ENCODE data around the gene ZNF486. TPM values are rescaled to one million over a fixed set of nuclear protein-coding genes. Genes with fewer than 3 reads are reported as not detected.
"Not testable (repeated sequence)": the region's sequence is repeated elsewhere in the genome, so short reads cannot be mapped to it uniquely, and the experiment has no call there.

ZNF486 gene
- total RNA-seq = 10 to 100 TPM; 15.5 to 16.1 TPM

GRCh38 chr19:20167020-20167644 is at the start of gene ZNF486:
Gene ZNF486, plus strand, starts transcription at chr19:20167214. Its CDS starts 117 bp downstream, at chr19:20167331.
- Mint-ChIP-seq H3K4me3 (peak within 1 kb of the TSS; percentile 99), H3K27me3 (no peaks in the 10 kb centered on the region), H3K4me1 (peaks cover 21% of the 10 kb centered on the region), H3K27ac (peak within 1 kb of the TSS; percentile 97), H3K36me3 (peaks cover 68% of the 10 kb centered on the region), H3K9me3 (peaks cover 35% of the 10 kb centered on the region)
- POLR2A ChIA-PET = interaction anchor here (0.5 to 2.8 kb wide), 22 partner anchors 14 to 915 kb away, joined by 3 to 32 read pairs (median 4); partner anchors contain the start of genes ZNF101, ZNF253, ZNF430 and ZNF506
- ATAC-seq (ENCODE audit: low read depth) = peak; percentile 94
- DNase-seq = peak; percentile 89

DNA sequence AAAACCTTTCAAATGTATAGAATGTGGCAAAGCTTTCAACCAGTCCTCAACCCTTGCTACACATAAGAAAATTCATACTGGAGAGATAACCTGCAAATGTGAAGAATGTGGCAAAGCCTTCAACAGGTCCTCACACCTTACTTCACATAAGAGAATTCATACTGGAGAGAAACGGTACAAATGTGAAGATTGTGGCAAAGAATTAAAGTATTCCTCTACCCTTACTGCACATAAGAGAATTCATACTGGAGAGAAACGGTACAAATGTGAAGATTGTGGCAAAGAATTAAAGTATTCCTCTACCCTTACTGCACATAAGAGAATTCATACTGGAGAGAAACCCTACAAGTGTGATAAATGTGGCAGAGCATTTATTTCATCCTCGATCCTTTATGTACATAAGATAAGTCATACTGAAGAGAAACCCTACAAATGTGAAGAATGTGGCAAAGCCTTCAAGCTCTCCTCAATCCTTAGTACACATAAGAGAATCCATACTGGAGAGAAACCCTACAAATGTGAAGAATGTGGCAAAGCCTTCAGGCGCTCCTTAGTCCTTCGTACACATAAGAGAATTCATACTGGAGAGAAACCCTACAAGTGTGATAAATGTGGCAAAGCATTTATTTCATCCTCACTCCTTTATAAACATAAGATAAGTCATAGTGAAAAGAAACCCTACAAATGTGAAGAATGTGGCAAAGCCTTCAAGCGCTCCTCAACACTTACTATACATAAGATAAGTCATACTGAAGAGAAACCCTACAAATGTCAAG is 48.8 kb upstream of the ZNF486 start:
- H3K27me3 Mint-ChIP-seq; H3K4me1 Mint-ChIP-seq; ATAC-seq (ENCODE audit: low read depth); H3K4me3 Mint-ChIP-seq; POLR2A ChIA-PET; DNase-seq; H3K27ac Mint-ChIP-seq: not testable (repeated sequence)
- peaks cover 33% of the 10 kb centered on the region for H3K9me3 Mint-ChIP-seq
- H3K36me3 Mint-ChIP-seq = peaks cover 72% of the 10 kb centered on the region

GRCh38 chr19:20124879-20125278 is 42.1 kb upstream of the ZNF486 start:
- Mint-ChIP-seq H3K9me3 (peaks cover 35% of the 10 kb centered on the region), H3K4me1 (no peaks in the 10 kb centered on the region), H3K36me3 (peaks cover 72% of the 10 kb centered on the region), H3K4me3 (no peak overlapping the region), H3K27me3 (no peaks in the 10 kb centered on the region), H3K27ac (no peak overlapping the region)
- ATAC-seq (ENCODE audit: low read depth) (no peak), DNase-seq (no peak)
- POLR2A ChIA-PET = no interaction called here

- POLR2A ChIA-PET; H3K4me3 Mint-ChIP-seq; H3K4me1 Mint-ChIP-seq; H3K27me3 Mint-ChIP-seq; ATAC-seq (ENCODE audit: low read depth); DNase-seq; H3K27ac Mint-ChIP-seq: not testable (repeated sequence)
- H3K36me3 Mint-ChIP-seq = peaks cover 35% of the 10 kb centered on the region
- H3K9me3 Mint-ChIP-seq = peaks cover 22% of the 10 kb centered on the region
These were observed 34.1 kb upstream of the ZNF486 start for GRCh38 chr19:20132933-20133332.

- not testable (repeated sequence) for DNase-seq
These were observed 29.3 kb upstream of the ZNF486 start for GRCh38 chr19:20137714-20138113.

GRCh38 chr19:20151617-20152145 is 15.3 kb upstream of the ZNF486 start:
- POLR2A ChIA-PET = no interaction called here
- Mint-ChIP-seq H3K27ac (no peak overlapping the region), H3K27me3 (no peaks in the 10 kb centered on the region), H3K4me3 (no peak overlapping the region), H3K9me3 (peaks cover 7% of the 10 kb centered on the region), H3K36me3 (no peaks in the 10 kb centered on the region), H3K4me1 (no peaks in the 10 kb centered on the region)
- ATAC-seq (ENCODE audit: low read depth) (no peak), DNase-seq (no peak)

More at GRCh38 chr19:20137714-20138113, 29.3 kb upstream of the ZNF486 start:
- H3K27ac Mint-ChIP-seq; H3K36me3 Mint-ChIP-seq; ATAC-seq (ENCODE audit: low read depth); H3K4me3 Mint-ChIP-seq; H3K4me1 Mint-ChIP-seq; H3K27me3 Mint-ChIP-seq; POLR2A ChIA-PET: not testable (repeated sequence)
- peaks cover 13% of the 10 kb centered on the region for H3K9me3 Mint-ChIP-seq

GRCh38 chr19:20152506-20152905 is 14.5 kb upstream of the ZNF486 start:
- not testable (repeated sequence) for DNase-seq; H3K4me3 Mint-ChIP-seq; ATAC-seq (ENCODE audit: low read depth); H3K4me1 Mint-ChIP-seq; H3K27ac Mint-ChIP-seq; H3K27me3 Mint-ChIP-seq; H3K36me3 Mint-ChIP-seq; H3K9me3 Mint-ChIP-seq
- POLR2A ChIA-PET = interaction anchor here (0.9 kb wide), 1 partner anchor 15 kb away, joined by 3 read pairs; the partner anchor contains the start of gene ZNF486

DNA sequence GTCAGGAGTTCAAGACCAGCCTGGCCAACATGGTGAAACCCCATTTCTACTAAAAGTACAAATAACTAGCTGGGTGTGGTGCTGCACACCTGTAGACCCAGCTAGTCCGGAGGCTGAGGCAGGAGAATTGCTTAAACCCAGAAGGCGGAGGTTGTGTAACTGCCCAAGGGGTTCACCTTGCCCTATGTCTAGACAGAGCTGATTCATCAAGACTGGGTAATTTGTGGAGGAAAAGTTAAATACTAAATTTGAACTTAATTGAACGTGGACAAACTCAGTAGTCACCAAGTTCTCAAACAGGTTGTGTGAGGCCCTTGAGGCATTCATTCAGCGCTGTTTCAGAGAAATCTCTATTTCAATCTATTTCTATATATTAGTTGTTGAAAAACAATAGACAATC is 13.7 kb upstream of the ZNF486 start:
- Mint-ChIP-seq H3K9me3 (peaks cover 8% of the 10 kb centered on the region), H3K36me3 (no peaks in the 10 kb centered on the region), H3K4me3 (no peak overlapping the region), H3K27ac (no peak overlapping the region), H3K27me3 (no peaks in the 10 kb centered on the region), H3K4me1 (no peaks in the 10 kb centered on the region)
- POLR2A ChIA-PET = interaction anchor here (0.9 kb wide), 1 partner anchor 14 kb away, joined by 3 read pairs; the partner anchor contains the start of gene ZNF486
- no peak for ATAC-seq (ENCODE audit: low read depth)
- DNase-seq = no peak

DNA sequence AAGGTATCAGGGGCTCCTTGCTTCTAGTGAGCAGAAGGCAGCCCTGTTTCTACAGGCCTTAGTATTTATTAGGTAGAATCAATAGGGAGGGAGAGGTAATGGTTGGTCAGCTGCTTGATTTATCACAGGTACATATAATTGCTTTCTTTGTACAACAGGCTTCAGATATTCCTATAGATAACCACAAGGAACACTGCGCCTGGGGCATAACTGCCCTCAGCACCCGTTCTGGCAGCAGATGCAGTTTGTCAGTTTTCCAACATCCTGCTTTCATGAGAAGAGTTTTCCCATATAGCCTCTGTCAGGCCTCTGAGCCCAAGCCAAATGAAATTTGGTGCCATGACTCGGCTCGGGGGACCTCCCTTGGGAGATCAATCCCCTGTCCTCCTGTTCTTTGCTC is 12.4 kb upstream of the ZNF486 start:
- Mint-ChIP-seq H3K4me3 (no peak overlapping the region), H3K4me1 (no peaks in the 10 kb centered on the region), H3K36me3 (peaks cover 1% of the 10 kb centered on the region), H3K9me3 (peaks cover 14% of the 10 kb centered on the region), H3K27ac (no peak overlapping the region), H3K27me3 (no peaks in the 10 kb centered on the region)
- ATAC-seq (ENCODE audit: low read depth) (no peak), DNase-seq (no peak)
- POLR2A ChIA-PET = no interaction called here

DNA sequence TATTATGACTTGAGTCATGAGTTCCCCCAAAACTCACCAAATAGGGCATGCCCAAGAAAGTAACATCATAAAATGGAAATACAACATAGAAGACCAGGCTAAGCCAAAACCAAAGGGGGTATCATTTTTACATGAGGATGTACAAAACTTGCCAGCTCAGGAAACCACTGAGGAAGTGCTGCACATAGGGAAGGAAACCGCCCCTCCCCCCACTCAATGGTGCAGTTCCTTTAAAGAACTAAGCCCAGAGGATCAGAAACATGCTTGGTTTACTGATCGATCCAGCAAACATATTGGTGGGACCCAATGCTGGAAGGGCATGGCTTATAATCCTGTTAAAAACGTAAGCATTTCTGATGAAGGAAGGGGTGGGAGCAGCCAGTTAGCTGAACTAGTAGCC is 4.2 kb upstream of the ZNF486 start:
- Mint-ChIP-seq H3K27ac (peak overlapping the region; percentile 63), H3K4me1 (peaks cover 12% of the 10 kb centered on the region), H3K4me3 (peak overlapping the region; percentile 23), H3K27me3 (no peaks in the 10 kb centered on the region), H3K36me3 (peaks cover 44% of the 10 kb centered on the region), H3K9me3 (peaks cover 37% of the 10 kb centered on the region)
- DNase-seq (no peak), ATAC-seq (ENCODE audit: low read depth) (no peak)
- POLR2A ChIA-PET = no interaction called here

GRCh38 chr19:20164456-20164855 is 2.6 kb upstream of the ZNF486 start:
- H3K9me3 Mint-ChIP-seq = peaks cover 31% of the 10 kb centered on the region
- no peak overlapping the region for H3K27ac Mint-ChIP-seq
- POLR2A ChIA-PET = no interaction called here
- no peak for DNase-seq
- H3K4me1 Mint-ChIP-seq = peaks cover 13% of the 10 kb centered on the region
- no peaks in the 10 kb centered on the region for H3K27me3 Mint-ChIP-seq
- H3K36me3 Mint-ChIP-seq = peaks cover 51% of the 10 kb centered on the region
- no peak overlapping the region for H3K4me3 Mint-ChIP-seq
- no peak for ATAC-seq (ENCODE audit: low read depth)

GRCh38 chr19:20165971-20166592 is 932 bp upstream of the ZNF486 start:
- Mint-ChIP-seq H3K9me3 (peaks cover 32% of the 10 kb centered on the region), H3K27ac (no peak overlapping the region), H3K36me3 (peaks cover 62% of the 10 kb centered on the region), H3K4me1 (peaks cover 18% of the 10 kb centered on the region), H3K27me3 (no peaks in the 10 kb centered on the region), H3K4me3 (no peak overlapping the region)
- ATAC-seq (ENCODE audit: low read depth) = no peak
- DNase-seq = no peak
- POLR2A ChIA-PET = interaction anchor here (0.7 to 2.8 kb wide), 12 partner anchors 72 to 916 kb away, joined by 3 to 32 read pairs (median 8); partner anchors contain the start of genes ZNF101, ZNF253, ZNF506 and ZNF714

DNA sequence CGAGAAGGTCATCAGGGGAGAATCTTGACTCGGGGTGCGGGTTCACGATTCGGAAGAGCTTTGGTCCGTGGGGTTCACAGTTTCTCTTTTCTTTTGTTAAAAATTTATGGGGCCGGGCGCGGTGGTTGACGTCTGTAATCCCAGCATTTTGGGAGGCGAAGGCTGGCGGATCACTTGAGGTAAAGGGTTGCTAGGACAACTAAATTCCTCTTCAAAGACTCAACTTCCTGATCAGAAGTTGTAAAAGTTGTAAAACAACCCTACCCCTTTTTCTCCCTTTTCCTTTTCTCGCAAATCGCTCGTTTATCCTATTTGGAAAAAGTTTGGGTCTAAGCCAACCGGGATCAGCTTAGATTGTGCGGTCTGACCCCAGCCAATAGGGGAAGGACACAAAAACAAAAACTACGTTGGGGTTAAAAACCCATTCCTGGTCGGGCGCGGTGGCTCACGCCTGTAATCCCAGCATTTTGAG is 673 bp downstream of the ZNF486 start:
- H3K27me3 Mint-ChIP-seq = no peaks in the 10 kb centered on the region
- peak overlapping the region; percentile 97 for H3K27ac Mint-ChIP-seq
- H3K4me1 Mint-ChIP-seq = peaks cover 15% of the 10 kb centered on the region
- H3K9me3 Mint-ChIP-seq = peaks cover 30% of the 10 kb centered on the region
- H3K36me3 Mint-ChIP-seq = peaks cover 68% of the 10 kb centered on the region
- ATAC-seq (ENCODE audit: low read depth) = no peak
- POLR2A ChIA-PET = interaction anchor here (0.9 to 2.8 kb wide), 16 partner anchors 15 to 914 kb away, joined by 3 to 32 read pairs (median 8); partner anchors contain the start of genes ZNF101, ZNF253, ZNF430 and ZNF506
- H3K4me3 Mint-ChIP-seq = peak overlapping the region; percentile 99
- no peak for DNase-seq
